ENCODE data around the gene MOSPD2. TPM values are rescaled to one million over a fixed set of nuclear protein-coding genes. Genes with fewer than 3 reads are reported as not detected.

The MOSPD2 gene
- total RNA-seq, 1 experiment from 2014 or later = 9.9 TPM

Other genes starting within 250 kb of the MOSPD2 start
- gene FANCB, start 352 bp upstream of the MOSPD2 start, total RNA-seq (2014; rRNA removed; shearing (Covaris generic)) = 6.5 and 8.2 TPM in 2 replicates